Activated CD4-positive, CD25-positive, alpha-beta regulatory T cell treated with anti-CD3 and anti-CD28 coated beads, Interleukin-2, amount 50 U/mL, for 24 hours (primary cell): ENCODE results near the gene ZNF740.
"Not testable (repeated sequence)": the region's sequence is repeated elsewhere in the genome, so short reads cannot be mapped to it uniquely, and the experiment has no call there.

Experiments used
- ATAC-seq, 2 donors: fragments of 150-1000 bp; cut with Tn5 transposase; one replicate each; pipeline ENCODE4 v1.10.0; 2021; ENCODE audit warnings: mild to moderate bottlenecking in 1 of 2, moderate library complexity in 1 of 2

The ZNF740 gene

DNA sequence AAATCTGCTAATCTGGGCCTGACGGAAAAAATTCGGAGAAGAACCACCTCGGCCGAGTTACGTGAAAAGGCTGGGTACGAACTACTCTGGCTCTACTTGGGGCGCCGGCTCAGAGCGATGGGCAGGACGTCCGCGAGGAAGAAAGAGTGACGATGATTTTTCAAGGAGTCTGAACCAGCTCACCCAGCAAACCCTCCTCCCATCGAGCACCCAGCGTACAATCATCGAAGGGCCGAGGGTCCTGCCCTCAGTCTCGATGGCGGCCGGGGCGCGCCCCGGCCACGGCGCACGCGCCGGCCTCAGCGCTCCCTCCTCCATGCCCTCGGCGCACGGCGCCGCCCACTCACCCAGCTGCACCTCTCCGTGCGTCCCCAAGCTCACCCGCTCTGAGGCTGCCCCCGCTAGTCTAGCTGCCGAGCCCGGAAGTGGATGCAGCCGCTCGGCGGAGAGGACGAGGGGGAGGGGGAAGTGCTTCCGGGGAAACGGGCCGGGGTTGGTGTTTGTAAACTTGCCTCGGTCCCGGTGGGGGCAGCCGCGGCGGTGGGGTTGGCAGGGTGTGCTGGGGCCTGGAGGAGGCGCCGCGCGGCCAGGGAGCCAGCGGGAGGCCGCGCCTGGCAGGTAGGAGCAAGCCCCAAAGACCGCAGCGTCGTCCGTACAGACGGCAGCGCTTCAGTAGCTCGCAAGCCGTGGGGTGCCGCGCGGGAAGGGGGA lies at the start of gene ZNF740, which contains the start of gene CSAD:
Gene ZNF740, plus strand, starts transcription at position 503 of the 711 bp plus-strand sequence. CDS start 1,262 bp downstream, outside the sequence.
Gene CSAD, minus strand, starts transcription at position 706 of the 711 bp plus-strand sequence. CDS start 7,455 bp downstream, outside the sequence.
- peak; percentile 97 to 98 for ATAC-seq

DNA sequence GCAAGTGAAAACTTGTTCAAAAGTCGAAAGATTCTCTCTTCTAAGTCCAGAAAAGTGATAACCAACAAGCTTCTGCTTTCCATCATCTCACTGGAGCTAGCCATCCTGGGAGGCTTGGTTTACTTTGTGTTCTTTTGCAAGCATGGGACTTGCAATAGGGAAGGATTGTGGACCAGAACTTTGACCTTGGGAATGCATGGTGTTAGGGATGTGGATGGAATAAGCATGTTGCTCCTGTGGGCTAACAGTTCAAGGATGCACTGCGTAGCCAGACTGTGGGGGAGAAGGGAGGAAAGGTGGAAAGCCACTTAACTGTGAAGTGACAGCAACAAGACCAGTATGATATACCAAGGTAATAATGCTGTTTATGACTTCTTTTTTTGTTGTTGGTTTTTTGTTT lies 48.7 kb upstream of the ZNF740 start:
- ATAC-seq, result no peak

DNA sequence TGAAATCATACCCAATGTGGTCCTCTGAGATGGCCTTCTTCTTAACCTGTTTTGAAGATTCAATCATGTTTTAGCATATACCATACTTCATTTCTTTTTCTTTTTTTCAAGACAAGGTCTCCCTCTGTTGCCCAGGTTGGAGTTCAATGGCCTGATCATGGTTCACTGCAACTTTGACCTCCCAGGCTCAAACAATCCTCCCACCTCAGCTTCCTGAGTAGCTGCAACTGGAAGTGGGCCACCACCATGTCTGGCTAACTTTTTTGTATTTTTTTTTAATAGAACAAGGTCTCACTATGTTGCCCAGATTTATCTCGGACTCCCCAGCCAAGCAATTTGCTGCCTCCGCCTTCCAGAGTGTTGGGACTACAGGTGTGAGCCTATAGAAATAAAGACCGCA lies 46.8 kb upstream of the ZNF740 start:
- ATAC-seq, result no peak

DNA sequence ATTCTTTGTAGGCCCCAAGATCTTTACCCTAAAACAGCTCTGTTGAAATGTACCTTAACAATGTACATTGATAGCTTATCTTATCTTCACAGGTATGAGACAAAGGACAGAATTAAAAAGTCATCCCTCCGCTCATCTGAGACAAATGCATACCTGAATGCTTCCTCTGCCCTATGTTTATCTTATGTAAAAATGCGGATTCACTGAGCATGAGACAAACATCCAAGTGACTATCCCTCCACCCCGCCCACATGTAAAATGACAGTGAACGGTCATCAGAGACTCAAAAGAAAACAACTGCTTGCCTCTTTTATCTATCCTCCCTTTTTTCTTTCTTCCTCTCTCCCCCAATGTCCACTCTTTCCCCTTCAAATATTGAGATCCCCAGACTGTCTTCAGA lies 37.2 kb upstream of the ZNF740 start:
- no peak for ATAC-seq

- no peak for ATAC-seq
Observed at GRCh38 chr12:53145383-53146260, 34.9 kb upstream of the ZNF740 start.

DNA sequence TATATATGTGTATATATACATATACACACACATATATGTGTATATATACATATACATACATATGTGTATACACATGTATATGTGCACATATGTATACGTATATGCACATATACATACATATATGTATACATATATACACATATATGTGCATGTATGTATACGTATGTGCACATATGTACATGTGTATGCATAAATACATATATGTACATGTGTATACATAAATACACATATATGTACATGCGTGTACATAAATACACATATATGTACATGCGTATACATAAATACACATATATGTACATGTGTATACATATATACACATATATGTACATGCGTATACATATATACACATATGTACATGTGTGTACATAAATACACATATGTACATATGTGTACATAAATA lies 33.3 kb upstream of the ZNF740 start:
- ATAC-seq, result no peak

DNA sequence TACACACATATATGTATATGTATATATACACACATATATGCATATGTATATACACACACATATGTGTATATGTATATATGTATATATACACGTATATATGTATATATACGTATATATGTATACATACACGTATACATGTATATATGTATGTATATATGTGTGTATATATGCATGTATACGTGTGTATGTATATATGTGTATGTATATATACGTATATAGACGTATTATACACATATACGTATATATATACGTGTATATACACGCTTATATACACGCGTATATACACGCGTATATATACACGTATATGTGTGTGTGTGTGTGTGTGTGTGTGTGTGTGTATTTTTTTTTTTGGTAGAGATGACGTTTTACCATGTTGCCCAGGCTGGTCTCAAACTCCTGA lies 32.9 kb upstream of the ZNF740 start:
- no peak for ATAC-seq

GRCh38 chr12:53151039-53151438 lies 29.5 kb upstream of the ZNF740 start:
- ATAC-seq, result no peak

- no peak for ATAC-seq
Observed at GRCh38 chr12:53152390-53152789, 28.1 kb upstream of the ZNF740 start.

DNA sequence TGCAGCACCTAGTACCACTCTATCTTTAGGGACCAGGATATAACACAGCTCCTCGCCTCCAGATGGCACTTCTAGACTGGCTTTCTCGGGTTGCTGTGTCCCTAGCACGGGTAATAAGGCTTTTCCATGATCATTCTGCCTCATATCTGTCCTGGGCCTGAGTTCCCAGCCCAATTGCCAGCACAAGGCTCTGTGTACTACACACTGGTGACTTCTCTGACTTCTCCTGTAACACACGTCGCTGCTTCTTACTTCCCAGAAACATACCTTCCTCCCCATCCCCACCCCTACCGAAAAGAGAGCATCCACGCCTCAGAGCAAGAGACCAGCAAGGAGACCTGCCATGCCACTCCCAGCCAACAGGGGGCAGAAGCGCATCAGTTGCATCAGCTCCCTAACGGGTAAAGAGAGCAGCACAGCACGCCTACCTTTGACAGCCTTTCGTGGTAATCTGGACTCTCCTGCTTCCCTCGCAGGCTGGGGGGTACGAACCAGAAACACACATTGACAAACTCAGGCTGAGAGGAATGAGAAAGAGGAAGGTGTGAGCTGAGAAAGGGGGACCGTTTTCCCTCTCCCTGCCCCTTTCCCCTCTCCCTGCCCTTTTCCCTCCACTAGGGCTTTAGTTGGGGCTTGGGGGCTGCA lies 21.2 kb upstream of the ZNF740 start:
- ATAC-seq, result peak; percentile 98 to 99

GRCh38 chr12:53160000-53160399 lies 20.5 kb upstream of the ZNF740 start:
- no peak for ATAC-seq

DNA sequence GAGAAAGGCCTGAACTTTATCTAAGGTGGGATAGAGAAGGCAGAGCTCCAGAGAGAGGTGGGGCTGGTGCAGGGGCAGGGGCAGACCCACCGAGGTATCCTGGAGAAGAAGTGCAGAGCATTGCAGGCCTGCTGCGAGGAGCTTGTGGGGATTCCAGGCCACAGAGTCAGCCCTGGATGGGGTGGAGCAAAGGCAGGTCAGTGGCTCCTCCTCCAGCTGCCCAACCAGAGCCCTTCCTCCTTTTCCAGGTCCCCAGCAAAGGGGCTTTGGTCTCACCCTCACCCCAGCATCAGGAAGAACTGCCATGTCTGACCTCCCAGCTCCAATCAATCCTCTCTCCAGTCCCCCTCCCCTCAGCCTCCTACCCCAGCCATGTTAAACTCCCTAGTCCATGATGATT lies 19.8 kb upstream of the ZNF740 start:
- no peak for ATAC-seq

- no peak for ATAC-seq
Observed at GRCh38 chr12:53161119-53161911, 19.2 kb upstream of the ZNF740 start.

GRCh38 chr12:53163008-53163407 lies 17.5 kb upstream of the ZNF740 start:
- not testable (repeated sequence) for ATAC-seq

- no peak for ATAC-seq
Observed at GRCh38 chr12:53166837-53167236, 13.7 kb upstream of the ZNF740 start.

DNA sequence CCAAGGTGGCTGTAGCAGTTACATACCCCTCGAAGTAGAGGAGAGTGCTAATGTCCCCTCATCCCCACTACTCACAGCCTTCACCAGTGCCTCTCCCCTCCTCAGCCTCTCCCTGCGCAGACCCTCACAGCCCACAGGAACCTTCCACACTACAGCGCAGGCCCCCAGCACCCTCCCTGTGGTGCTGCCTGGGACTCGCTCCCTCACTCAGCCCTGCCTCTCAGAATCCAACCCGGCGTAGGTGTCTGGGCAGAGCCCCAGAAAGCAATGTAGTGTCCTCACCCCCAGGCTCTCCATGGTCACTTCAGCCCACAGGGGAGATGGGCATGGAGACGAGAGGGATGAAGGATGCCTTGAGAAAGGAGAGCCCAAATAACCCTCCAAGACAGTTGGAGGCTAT lies 10.9 kb upstream of the ZNF740 start:
- no peak for ATAC-seq

DNA sequence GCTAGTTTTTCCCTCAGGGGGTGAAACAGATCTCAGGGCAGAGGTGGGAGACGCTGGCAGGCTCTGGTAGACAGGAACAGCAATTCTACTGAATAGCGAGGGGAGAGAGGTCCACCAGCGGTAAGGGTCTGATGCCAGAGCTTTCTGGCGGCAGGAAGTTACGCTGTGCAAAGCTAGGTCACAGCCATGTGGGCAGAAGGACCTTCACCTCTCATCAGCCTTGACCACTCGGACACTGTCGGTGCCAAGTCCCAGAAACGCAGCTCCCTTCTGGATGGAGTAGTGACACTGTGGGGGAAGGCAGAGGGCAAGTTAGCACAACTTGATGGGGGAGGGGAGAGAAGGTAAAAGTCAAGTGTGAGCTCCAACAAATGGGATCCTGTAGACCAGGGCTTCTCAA lies 10.3 kb upstream of the ZNF740 start:
- ATAC-seq, result no peak

- ATAC-seq, result no peak
Observed at GRCh38 chr12:53170876-53171724, 9.4 kb upstream of the ZNF740 start.

DNA sequence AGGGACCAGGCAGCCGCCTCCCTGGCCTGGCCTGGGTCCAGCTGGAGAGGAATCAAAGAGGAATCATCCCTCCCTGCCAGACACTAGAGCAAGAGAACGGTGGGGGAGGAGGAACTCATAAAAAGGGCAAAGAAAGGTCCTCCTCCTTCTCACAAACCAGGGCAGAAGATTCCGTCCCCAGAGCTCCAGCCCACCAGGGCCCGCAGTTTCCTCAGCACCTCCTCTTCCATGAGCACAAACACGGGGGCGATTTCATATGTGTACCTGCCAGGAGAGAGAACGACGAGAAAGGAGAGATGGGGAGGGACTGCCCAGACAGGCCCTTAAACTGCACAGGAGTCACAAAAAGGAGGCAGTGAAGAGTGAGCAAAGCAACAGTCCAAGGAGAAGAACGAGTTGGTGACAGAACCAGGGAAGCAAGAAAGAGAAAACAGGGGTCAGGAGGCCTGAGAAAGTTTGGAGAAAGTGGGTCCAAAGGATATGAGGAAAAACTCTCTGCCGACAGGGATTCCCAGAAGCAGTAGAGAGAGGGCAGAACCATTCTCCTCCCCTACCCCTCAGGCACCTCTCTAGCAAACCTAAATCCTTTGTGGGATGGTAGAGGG lies 8.7 kb upstream of the ZNF740 start:
- no peak for ATAC-seq

DNA sequence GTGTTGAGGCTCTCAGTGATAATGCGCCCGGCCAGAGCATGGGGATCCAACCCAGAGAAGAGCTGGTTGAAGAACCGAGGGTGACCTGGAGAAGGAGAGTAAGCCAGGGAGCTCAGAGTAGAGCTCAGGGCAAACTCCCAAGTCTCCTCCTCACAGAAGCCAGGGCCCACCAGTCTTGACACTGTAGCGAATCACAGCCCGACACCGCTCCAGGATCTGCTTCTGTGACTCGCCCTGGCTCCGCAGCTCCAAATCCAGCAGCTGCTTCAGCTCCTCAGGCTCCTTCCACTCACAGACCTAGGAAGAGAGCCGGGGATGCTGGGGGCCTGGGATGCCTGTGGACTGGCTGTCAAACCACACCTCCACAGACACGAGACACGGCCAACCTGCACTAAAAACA lies 8.2 kb upstream of the ZNF740 start:
- no peak for ATAC-seq

DNA sequence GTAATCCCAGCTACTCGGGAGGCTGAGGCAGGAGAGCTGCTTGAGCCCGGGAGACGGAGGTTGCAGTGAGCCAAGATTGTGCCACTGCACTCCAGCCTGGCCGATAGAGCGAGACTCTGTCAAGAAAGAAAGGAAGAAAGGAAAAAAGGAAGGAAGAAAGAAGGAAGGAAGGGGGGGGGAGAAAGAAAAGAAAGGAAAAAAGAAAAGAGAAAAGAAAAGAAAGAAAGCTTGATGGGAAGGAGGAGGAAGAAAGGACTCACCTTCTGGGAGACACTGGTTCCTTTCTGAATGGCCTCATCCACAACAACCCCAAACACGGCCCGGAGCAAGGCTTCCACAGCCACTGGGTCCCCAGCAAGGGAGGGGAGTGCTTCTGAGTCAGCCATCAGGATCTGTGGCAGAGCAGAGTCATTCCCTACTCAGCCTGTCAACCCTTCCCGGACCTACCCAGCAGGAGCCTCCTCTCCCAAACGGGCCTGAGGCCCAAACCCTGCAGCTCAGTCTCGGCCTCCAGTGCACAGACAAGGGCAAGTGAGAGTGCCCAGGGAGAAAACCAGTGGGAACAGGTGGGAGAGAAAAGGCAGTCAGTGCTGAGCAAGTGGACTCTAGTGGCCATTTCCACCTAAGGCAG lies 7.3 kb upstream of the ZNF740 start:
- no peak for ATAC-seq
